Common myeloid progenitor, CD34-positive (primary cell): Measurements from ENCODE around the gene ARPC1A.

Source experiments
- CTCF ChIA-PET: fragments of 350-600 bp; sonication (Branson Sonifier 250); formaldehyde crosslinking; loops from one replicate; lab custom pipeline; 2021; ENCODE audit warnings: antibody characterized with exemption; lab: Charles Lee
- POLR2A ChIA-PET: fragments of 350-600 bp; sonication (Branson Sonifier 250); formaldehyde crosslinking; loops from one replicate; lab custom pipeline; 2021; ENCODE audit warnings: antibody characterized with exemption; lab: Charles Lee
- DNase-seq, 3 donors: peaks; one replicate each; pipeline versions ENCODE4 v3.0.0 to v3.0.0-alpha.2; 2013
- H3K27ac ChIP-seq, 2 experiments: 1 replicate in 1 of 2; 2 replicates in 1 of 2; pipeline ENCODE4 v1.7.0; 2013; ENCODE audit warnings: inconsistent platforms in 2 of 2, low read length in 2 of 2, mild to moderate bottlenecking in 2 of 2, low read depth in 1 of 2, moderate library complexity in 1 of 2; ENCODE audit not compliant: severe bottlenecking in 2 of 2, insufficient read depth in 1 of 2, poor library complexity in 1 of 2
- H3K27me3 ChIP-seq, 5 experiments: replicated peaks in 2 of 5; 1 replicate in 3 of 5; 2 replicates in 2 of 5; pipeline versions ENCODE4 v1.6.1 to v1.7.0; 2013; ENCODE audit warnings: low read length in 4 of 5, mild to moderate bottlenecking in 2 of 5, moderate library complexity in 2 of 5, inconsistent platforms in 1 of 5; ENCODE audit not compliant: insufficient read depth in 5 of 5, control insufficient read depth in 4 of 5
- H3K36me3 ChIP-seq, 4 experiments: 1 replicate in 2 of 4; 2 replicates in 2 of 4; pipeline versions ENCODE4 v1.6.1 to v1.7.0; 2013; ENCODE audit warnings: low read length in 3 of 4, control low read depth in 1 of 4, mild to moderate bottlenecking in 1 of 4; ENCODE audit not compliant: control insufficient read depth in 4 of 4, insufficient read depth in 4 of 4
- H3K4me1 ChIP-seq, 4 experiments: 1 replicate in 3 of 4; 2 replicates in 1 of 4; pipeline versions ENCODE4 v1.6.1 to v1.7.1; 2013; ENCODE audit warnings: low read length in 3 of 4, mild to moderate bottlenecking in 3 of 4, control low read depth in 1 of 4, inconsistent platforms in 1 of 4, moderate library complexity in 1 of 4; ENCODE audit not compliant: control insufficient read depth in 4 of 4, insufficient read depth in 4 of 4; ENCODE audit errors: control extremely low read depth in 1 of 4
- H3K4me3 ChIP-seq, 7 experiments: 1 replicate in 4 of 7; 2 replicates in 3 of 7; pipeline versions ENCODE4 v1.5.1 to v1.7.0; 2013; ENCODE audit warnings: mild to moderate bottlenecking in 7 of 7, low read length in 6 of 7, moderate library complexity in 6 of 7, inconsistent platforms in 2 of 7, low read depth in 2 of 7, control low read depth in 1 of 7; ENCODE audit not compliant: insufficient read depth in 4 of 7, control insufficient read depth in 1 of 7; ENCODE audit errors: extremely low read depth in 1 of 7
- H3K9me3 ChIP-seq, 5 experiments: 1 replicate in 4 of 5; 2 replicates in 1 of 5; pipeline versions ENCODE4 v1.6.1 to v1.7.1; 2013; ENCODE audit warnings: low read length in 4 of 5, mild to moderate bottlenecking in 2 of 5, inconsistent platforms in 1 of 5, low read depth in 1 of 5, moderate library complexity in 1 of 5; ENCODE audit not compliant: control insufficient read depth in 4 of 5, insufficient read depth in 2 of 5; ENCODE audit errors: control extremely low read depth in 1 of 5
- WGBS: methylation state at CpG from one replicate; pipeline ENCODE4 v1.1.5; 2013; ENCODE audit not compliant: insufficient coverage; 5-methylcytosine and 5-hydroxymethylcytosine counted together

The ARPC1A gene

DNA sequence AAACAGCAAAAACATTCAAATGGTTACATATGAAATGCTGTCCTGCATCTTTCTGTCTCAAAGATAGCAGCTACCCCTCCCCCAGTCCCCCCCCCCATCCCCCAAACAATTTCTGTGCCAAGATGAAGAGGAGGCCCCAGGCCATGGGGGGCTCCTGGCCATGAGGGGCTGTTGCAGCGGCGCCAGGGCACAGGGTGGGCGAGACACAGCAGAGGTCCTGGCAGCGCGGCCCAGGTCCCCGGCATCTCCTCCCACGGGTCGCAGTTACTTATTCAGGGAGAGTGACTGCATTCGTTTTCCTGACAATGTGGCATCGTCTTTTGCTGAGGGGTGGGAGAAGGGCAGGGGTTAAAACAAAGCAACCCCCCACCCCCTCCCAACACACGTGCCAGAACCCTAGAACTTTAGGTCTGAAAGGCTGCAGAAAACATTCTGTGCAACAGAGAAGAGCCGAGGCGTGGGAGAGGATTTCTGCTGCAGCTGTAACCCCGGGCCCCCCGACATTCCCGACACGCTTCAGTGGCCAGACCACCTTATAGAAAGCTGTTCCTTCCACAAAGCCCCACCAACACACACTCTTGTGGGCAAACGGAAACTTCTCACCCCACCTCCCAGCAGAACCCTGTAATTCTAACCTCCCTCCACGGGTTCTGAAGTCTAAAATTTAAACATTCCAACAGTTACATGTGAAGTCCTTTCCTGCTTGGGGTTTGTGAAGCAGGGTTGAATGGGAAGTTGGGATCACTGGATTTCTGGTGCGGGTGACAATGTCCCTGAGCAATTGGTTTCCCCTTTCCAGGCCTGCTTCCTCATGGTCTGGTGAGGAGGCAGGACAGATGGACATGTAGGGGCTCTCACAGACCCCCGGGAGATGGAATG is 71.0 kb downstream of the ARPC1A start:
- no peaks in the 10 kb centered on the region for H3K9me3 ChIP-seq
- H3K36me3 ChIP-seq, result peaks cover 14 to 91% (median 67%) of the 10 kb centered on the region in 4 experiments
- no peak for DNase-seq
- no peaks in the 10 kb centered on the region for H3K27me3 ChIP-seq
- H3K27ac ChIP-seq, result no peak overlapping the region
- ChIA-PET CTCF (interaction anchor here (1.1 kb wide), 1 partner anchor 31 kb away, joined by 3 read pairs; no protein-coding TSS in a partner anchor), POLR2A (no interaction called here)
- H3K4me1 ChIP-seq, result peaks cover 0 to 19% (median 5%) of the 10 kb centered on the region in 4 experiments
- WGBS, result 95% methylated on average over 15 of the region's 21 CpGs
- no peak overlapping the region for H3K4me3 ChIP-seq

DNA sequence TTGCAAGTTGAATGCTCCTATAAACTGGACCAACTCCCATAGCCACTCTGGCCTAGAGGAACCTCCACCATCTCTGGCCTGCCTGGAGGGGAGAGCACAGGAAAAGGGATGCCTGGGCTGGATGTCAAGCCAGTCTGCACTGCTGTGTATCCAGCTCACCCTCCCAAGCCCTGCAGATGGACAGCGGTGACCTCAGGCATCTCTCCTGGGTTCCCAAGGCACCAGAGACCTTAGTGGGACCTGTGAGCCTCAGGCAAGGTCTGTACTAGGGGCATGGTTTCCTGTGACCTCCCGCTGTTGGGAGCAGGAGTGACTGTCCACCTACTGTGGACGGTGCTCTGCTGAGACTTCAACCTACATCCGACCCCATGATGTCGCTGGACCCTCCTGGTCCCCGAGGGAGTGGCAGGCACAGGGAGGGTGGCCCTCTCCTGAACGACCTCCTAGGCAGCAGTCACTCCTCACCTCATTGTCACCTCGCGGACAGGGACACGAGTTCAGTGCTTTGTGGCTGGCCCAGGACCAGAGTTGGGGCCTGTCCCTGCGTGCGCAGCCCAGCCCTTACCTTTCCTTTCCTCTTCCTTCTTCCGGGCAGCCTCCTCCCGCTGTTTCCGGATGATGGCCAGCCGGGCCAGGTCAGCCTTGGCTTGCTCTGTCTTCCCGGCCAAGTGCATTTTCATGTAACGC is 71.7 kb downstream of the ARPC1A start:
- POLR2A ChIA-PET, result interaction anchor here (0.6 kb wide), 1 partner anchor 39 kb away, joined by 3 read pairs; no protein-coding TSS in a partner anchor
- 96% methylated on average over 14 of the region's 18 CpGs for WGBS
- Histone ChIP-seq H3K9me3 (no peaks in the 10 kb centered on the region), H3K27me3 (no peaks in the 10 kb centered on the region), H3K4me3 (no peak overlapping the region), H3K27ac (no peak overlapping the region), H3K4me1 (peaks cover 0 to 13% (median 5%) of the 10 kb centered on the region in 4 experiments), H3K36me3 (peaks cover 14 to 86% (median 65%) of the 10 kb centered on the region in 4 experiments)
- DNase-seq, result no peak
- CTCF ChIA-PET, result interaction anchor here (1.0 kb wide), 1 partner anchor 18 kb away, joined by 3 read pairs; no protein-coding TSS in a partner anchor

DNA sequence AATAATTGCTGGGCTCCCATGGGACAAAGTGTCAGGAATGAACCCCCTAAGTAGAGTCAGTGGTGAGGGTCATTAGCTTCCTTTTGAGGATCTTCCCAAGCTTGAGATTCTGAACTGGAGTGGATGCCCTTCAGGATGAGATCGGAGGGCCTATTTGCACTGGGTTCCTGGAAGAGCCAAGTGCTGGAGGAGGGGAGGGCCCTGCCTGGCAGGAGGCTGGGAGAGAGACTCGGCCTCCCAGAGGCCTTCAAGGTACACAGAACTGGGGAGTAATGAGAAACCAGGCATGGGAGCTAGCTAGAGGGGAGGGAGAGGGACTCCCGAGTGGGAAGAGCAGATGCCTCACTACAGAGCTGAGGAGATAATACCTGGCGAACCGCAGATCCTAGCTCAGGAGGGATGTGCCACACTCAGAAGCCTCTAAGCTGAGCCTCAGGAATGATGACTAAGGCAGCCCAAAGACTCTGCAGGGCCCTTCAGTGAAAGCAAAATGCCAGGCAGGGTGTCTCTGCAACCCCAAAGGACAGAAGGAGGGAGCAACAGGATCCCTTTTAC is 73.3 kb downstream of the ARPC1A start:
- peaks cover 17 to 87% (median 66%) of the 10 kb centered on the region in 4 experiments for H3K36me3 ChIP-seq
- H3K4me1 ChIP-seq, result no peaks in the 10 kb centered on the region
- no peaks in the 10 kb centered on the region for H3K27me3 ChIP-seq
- H3K27ac ChIP-seq, result no peak overlapping the region
- H3K4me3 ChIP-seq, result no peak overlapping the region
- ChIA-PET POLR2A (interaction anchor here (1.0 kb wide), 1 partner anchor 8 kb away, joined by 4 read pairs; no protein-coding TSS in a partner anchor), CTCF (interaction anchor here (1.2 to 3.6 kb wide), 3 partner anchors 8 to 33 kb away, joined by 3 to 18 read pairs (median 6); no protein-coding TSS in a partner anchor)
- 92% methylated on average over 5 of the region's 5 CpGs for WGBS
- DNase-seq, result no peak
- H3K9me3 ChIP-seq, result no peaks in the 10 kb centered on the region

DNA sequence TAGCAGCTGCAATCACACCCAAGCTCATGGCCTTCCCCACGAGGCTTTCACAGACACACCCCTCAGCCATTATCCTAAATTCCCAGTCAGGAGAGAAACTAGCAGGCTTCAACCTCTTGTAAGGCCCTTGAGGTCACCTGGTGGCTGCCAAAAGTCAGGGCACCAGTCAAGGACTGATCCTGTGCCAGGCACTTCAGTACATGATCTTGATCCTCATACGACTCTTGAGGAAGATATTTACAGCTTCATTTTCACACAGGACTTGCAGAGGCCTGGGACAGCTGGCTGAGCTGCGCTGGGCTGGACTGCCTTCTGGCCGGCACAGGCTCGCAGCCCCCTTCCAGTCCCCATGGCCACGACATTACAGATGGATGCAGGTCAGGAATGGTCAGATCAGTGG is 73.9 kb downstream of the ARPC1A start:
- WGBS, result 95% methylated on average over 3 of the region's 6 CpGs
- peaks cover 19 to 87% (median 67%) of the 10 kb centered on the region in 4 experiments for H3K36me3 ChIP-seq
- no peak for DNase-seq
- no peak overlapping the region for H3K27ac ChIP-seq
- H3K9me3 ChIP-seq, result no peaks in the 10 kb centered on the region
- H3K27me3 ChIP-seq, result no peaks in the 10 kb centered on the region
- no peak overlapping the region for H3K4me3 ChIP-seq
- no peaks in the 10 kb centered on the region for H3K4me1 ChIP-seq
- CTCF ChIA-PET, result interaction anchor here (1.2 to 3.6 kb wide), 3 partner anchors 8 to 34 kb away, joined by 3 to 18 read pairs (median 6); no protein-coding TSS in a partner anchor
- POLR2A ChIA-PET, result no interaction called here

DNA sequence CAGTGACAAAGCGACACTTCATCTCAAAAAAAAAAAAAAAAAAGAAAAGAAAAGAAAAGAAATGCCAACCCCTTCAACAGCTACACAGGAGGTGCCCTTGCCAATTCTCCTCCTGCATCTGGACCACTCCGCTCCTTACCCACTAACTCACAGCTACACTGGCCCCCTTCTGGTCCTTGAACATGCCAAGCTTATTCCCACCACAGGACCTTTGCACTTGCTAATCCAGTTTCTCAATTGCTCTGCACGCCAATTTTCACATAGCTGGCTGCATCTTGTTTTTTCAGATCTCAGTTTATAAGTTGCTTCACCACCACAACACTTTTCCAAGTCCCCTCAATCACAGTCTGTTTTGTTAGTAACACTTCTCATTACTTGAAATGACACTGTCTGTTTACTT is 77.2 kb downstream of the ARPC1A start:
- DNase-seq, result no peak
- CTCF ChIA-PET, result no interaction called here
- Histone ChIP-seq H3K4me1 (peaks cover 13 to 19% (median 17%) of the 10 kb centered on the region in 4 experiments), H3K27me3 (no peaks in the 10 kb centered on the region), H3K27ac (no peak overlapping the region), H3K36me3 (peaks cover 15 to 62% (median 44%) of the 10 kb centered on the region in 4 experiments), H3K4me3 (no peak overlapping the region), H3K9me3 (no peaks in the 10 kb centered on the region)
- POLR2A ChIA-PET, result no interaction called here
- 83% methylated on average over 2 of the region's 3 CpGs for WGBS

DNA sequence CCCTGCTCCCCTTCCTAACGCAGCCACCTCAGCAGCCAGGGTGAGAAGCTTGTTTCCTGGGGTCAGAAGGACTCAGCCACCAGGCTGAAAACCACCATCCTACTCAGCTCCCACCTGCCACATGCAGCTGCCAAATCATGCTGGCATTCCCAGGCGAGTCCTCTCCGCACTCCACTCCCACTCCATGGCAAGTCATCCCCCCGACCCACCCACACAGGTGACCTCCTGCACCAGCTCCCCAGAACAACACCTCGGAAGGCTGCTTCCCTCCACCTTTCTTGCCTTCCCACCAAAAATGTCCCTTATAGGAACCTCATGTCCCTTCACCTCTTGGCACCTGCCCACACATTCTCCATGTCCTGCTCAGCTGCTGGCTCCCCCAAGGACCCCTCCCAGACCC is 78.1 kb downstream of the ARPC1A start:
- WGBS, result 97% methylated on average over 5 of the region's 5 CpGs
- Histone ChIP-seq H3K27ac (no peak overlapping the region), H3K4me3 (no peak overlapping the region), H3K9me3 (no peaks in the 10 kb centered on the region), H3K4me1 (peaks cover 13 to 22% (median 20%) of the 10 kb centered on the region in 4 experiments), H3K27me3 (no peaks in the 10 kb centered on the region), H3K36me3 (peaks cover 12 to 54% (median 36%) of the 10 kb centered on the region in 4 experiments)
- ChIA-PET CTCF (interaction anchor here (1.0 to 1.5 kb wide), 2 partner anchors 17 to 39 kb away, joined by 4 read pairs; no protein-coding TSS in a partner anchor), POLR2A (no interaction called here)
- no peak for DNase-seq
